Measurements from ENCODE around the gene CD4.

The CD4 gene

DNA sequence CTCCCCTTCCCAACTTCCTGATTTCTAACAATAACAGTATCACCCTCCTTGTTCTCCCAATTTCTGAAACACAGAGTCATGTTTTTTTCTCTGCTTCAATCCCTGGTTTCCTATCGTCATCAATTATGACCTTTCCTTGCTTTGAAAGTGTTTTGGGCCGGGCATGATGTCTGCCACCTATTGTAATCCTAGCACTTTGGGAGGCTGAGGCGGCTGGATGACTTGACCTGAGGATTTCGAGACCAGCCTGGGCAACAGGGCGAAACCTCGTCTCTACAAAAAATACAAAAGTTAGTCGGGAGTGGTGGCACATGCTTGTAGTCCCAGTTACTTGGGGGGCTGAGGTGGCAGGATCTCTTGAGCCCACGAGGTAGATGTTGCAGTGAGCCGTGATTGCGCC is 19.7 kb downstream of the CD4 start:
- TF ChIP-seq ZFX (IDR thresholded peaks at IDR 0.05; ENCODE audit: borderline replicate concordance), result no peak
- TF ChIP-seq, protein P1, sequence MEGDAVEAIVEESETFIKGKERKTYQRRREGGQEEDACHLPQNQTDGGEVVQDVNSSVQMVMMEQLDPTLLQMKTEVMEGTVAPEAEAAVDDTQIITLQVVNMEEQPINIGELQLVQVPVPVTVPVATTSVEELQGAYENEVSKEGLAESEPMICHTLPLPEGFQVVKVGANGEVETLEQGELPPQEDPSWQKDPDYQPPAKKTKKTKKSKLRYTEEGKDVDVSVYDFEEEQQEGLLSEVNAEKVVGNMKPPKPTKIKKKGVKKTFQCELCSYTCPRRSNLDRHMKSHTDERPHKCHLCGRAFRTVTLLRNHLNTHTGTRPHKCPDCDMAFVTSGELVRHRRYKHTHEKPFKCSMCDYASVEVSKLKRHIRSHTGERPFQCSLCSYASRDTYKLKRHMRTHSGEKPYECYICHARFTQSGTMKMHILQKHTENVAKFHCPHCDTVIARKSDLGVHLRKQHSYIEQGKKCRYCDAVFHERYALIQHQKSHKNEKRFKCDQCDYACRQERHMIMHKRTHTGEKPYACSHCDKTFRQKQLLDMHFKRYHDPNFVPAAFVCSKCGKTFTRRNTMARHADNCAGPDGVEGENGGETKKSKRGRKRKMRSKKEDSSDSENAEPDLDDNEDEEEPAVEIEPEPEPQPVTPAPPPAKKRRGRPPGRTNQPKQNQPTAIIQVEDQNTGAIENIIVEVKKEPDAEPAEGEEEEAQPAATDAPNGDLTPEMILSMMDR (IDR thresholded peaks at IDR 0.05), result no peak

DNA sequence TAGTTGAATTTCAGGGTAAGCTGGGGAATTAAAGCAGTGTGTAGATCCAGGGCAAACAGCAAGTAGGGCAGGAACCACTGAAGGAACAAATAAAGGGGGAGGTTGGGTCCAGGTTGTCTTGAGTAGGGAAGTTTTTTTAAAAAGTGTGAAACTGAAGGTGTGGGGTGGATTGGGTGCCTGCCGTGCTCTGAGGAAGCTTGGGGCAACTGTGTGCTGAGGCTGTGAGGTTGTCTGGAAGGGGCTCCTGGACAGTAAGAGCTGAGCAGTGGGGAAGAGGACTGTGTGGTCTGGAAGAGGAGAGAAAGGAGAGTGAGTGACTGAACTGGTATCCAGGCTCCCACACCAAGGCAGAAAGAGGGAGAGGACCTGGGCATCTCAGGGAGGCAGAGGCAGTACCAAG is 21.4 kb downstream of the CD4 start:
- H3K27ac ChIP-seq, result no peak overlapping the region
- TF ChIP-seq, protein P1 (IDR thresholded peaks at IDR 0.05), result no peak
- no peak for TF ChIP-seq ZFX (IDR thresholded peaks at IDR 0.05; ENCODE audit: borderline replicate concordance)

More for the DNA sequence above, 19.7 kb downstream of the CD4 start:
- no peak overlapping the region for H3K27ac ChIP-seq

DNA sequence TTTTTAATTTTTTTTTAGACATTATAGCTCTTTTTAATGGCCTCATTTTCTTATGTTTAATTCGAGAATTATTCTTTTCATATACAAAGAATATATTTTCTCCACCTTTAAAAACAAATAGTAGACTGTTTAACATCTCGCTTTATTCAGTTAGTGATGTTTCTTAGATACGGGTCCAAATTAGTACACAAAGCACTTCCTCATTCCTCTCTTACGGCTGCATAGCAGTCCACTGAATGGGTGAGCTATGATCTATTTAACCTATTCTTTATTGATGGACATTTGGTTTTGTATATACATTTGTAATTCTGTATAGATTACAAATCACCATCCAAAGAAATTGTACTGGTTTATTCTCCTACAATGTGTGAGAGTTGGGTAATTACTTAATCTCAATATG is 24.0 kb downstream of the CD4 start:
- TF ChIP-seq ZFX (IDR thresholded peaks at IDR 0.05; ENCODE audit: borderline replicate concordance), result no peak
- TF ChIP-seq, protein P1 (IDR thresholded peaks at IDR 0.05), result no peak
- H3K27ac ChIP-seq, result no peak overlapping the region

DNA sequence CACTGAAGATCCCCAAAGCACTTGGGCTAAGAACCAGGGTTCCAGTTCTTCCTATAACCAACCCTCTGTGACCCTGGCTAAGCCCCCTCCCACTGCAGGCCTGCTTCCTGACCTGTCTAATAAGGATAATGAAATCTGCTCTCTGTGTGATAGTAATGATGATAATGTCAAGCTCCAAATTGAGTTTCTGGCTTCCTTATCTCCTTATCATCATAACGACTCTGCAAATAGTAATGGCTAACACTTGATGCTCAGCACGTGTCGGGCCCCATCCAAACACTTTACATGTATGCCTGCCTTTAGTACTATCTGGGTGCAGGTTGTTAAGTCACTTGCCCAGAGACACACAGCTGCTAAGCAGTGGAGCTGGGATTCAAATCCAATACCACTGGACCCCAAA is 27.3 kb downstream of the CD4 start:
- no peak for TF ChIP-seq ZFX (IDR thresholded peaks at IDR 0.05; ENCODE audit: borderline replicate concordance)
- TF ChIP-seq, protein P1 (IDR thresholded peaks at IDR 0.05), result no peak
- no peak overlapping the region for H3K27ac ChIP-seq

DNA sequence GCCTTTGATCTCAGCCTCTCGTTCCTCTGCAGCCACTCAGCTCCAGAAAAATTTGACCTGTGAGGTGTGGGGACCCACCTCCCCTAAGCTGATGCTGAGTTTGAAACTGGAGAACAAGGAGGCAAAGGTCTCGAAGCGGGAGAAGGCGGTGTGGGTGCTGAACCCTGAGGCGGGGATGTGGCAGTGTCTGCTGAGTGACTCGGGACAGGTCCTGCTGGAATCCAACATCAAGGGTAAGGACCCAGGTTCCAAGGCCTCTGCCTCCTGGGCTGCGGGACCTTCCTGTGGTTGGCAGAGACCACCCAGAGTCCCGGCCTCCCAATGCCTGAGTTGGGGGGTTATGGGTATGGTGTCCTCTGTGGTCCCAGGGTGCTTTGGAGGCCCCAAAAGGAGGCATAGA is 27.8 kb downstream of the CD4 start:
- no peak overlapping the region; the same call in 1 of the 2 replicates for H3K27ac ChIP-seq
- TF ChIP-seq ZFX (IDR thresholded peaks at IDR 0.05; ENCODE audit: borderline replicate concordance), result no peak
- TF ChIP-seq, protein P1 (IDR thresholded peaks at IDR 0.05), result no peak

DNA sequence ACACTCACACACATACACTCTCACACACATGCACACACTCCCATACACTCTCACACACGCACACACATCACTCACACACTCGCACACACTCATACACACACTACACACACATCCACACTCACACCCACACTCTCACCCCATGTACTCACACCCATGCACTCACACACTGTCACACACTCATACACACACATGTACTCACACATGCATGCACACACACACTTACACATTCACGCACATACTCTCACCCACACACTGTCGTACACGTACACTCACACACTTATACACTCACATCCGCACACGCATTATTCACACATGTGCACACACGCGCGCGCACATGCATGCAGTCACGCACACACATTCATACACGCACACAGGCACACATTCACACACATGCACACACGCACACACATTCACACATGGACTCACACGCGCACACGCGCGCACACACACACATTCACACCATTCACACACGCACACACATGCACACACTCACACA is 28.4 kb downstream of the CD4 start:
- H3K27ac ChIP-seq, result peak overlapping the region; percentile 20
- TF ChIP-seq ZFX (IDR thresholded peaks at IDR 0.05; ENCODE audit: borderline replicate concordance), result no peak
- TF ChIP-seq, protein P1 (IDR thresholded peaks at IDR 0.05), result no peak

DNA sequence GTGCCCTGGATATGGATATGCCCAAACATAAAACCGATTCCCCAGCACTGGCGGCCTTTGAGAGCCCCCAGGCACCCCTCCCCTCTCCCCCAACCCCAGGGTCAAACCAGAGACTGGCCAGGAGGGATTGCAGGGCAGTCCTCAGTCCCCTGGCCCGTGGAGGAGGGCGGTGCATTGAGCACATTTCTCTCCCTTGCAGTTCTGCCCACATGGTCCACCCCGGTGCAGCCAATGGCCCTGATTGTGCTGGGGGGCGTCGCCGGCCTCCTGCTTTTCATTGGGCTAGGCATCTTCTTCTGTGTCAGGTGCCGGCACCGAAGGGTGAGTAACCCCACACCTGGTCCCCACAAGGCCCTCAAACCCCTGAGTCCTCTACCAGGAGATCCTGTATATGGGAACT is 28.9 kb downstream of the CD4 start:
- peak overlapping the region; percentile 20 for H3K27ac ChIP-seq
- no peak for TF ChIP-seq ZFX (IDR thresholded peaks at IDR 0.05; ENCODE audit: borderline replicate concordance)
- TF ChIP-seq, protein P1 (IDR thresholded peaks at IDR 0.05), result no peak
